Measurements from ENCODE around the gene SETD7.

- TF ChIP-seq CTCF (IDR thresholded peaks at IDR 0.05) = no peak
- TF ChIP-seq POLR2A (IDR thresholded peaks at IDR 0.05) = no peak
These were observed 29.1 kb downstream of the SETD7 start for GRCh38 chr4:139526928-139527327.
